HG03342 (cell line): Measurements from ENCODE around the gene SCAP.
"Not testable (repeated sequence)": the region's sequence is repeated elsewhere in the genome, so short reads cannot be mapped to it uniquely, and the experiment has no call there.

Experiments used
- ATAC-seq: cut with Tn5 transposase; IDR thresholded peaks from one replicate; pipeline ENCODE4 v1.9.1; 2021; ENCODE audit warnings: mild to moderate bottlenecking, moderate library complexity; ENCODE audit not compliant: unreplicated experiment

Gene SCAP

DNA sequence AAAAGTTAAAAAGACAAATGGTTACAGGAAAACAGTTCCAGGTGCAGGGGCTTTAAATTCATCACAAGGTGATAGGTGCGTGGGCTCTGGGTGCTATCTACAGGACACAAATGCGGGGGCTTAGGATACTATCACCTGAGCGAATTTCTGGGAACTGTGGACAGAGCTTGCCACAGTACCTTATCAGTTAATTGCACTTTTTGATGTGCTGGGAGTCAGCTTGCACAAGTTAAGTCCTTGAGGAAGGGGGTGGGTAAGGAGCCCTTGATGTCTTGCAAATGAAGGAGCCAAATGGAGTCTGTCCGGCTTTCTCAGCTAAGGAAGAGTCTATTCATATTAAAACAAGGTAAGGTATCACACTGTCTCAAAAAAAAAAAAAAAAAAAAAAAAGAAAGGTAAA, 6.0 kb upstream of the SCAP start:
- not testable (repeated sequence) for ATAC-seq

DNA sequence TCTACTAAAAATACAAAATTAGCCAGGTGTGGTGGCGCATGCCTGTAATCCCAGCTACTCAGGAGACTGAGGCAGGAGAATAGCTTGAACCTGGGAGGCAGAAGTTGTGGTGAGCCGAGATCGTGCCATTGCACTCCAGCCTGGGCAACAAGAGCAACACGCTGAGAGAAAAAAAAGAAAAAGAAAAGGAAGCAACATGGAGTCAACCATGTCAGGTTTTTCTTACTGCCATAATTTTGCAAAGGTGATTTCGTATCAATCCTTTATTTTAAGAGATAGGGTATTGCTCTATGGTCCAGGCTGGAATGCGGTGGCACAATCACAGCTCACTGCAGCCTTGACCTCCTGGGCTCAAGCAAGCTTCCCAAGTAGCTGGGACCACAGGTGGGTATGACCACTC, 4.5 kb upstream of the SCAP start:
- ATAC-seq, result not testable (repeated sequence)

DNA sequence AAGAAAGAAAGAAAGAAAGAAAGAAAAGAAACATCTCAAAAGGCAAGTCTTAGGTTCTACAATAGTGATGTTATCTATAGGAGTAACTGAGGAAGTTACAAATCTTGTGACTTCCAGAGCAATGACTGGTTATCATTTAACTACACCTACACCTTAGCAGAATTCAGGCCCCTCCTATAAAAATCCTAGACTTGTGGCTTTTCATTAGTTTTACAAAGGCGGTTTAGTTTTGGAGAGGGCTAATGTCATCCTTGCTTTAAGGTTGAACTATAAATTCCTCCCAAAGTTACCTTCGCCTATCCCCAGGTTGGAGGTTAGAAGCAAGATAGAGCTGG, 4.1 kb upstream of the SCAP start:
- no peak for ATAC-seq

DNA sequence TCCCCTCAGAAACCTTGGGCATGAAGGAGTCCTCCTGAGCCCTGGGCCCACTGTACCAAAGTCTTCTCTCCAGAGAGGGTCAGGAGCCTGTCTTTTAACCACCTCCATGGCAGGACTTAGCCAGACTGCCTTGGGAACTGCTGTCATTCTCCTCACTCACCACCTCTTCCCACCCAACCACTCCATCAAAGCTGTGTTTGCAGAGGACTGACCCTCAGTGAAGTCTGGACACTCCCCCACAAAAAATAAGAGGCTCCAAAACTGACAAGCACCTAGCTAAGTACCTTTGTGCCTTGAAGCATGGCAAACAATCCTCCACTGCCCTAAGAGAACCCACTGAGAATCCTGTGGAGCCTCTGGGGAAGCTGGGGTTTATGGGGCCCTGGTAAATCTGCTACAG, 2.3 kb upstream of the SCAP start:
- no peak for ATAC-seq

- ATAC-seq, result no peak
Observed at GRCh38 chr3:47476644-47477199, 981 bp upstream of the SCAP start.

- ATAC-seq, result no peak
Observed at GRCh38 chr3:47476330-47476626, 537 bp upstream of the SCAP start.

GRCh38 chr3:47475029-47475569, 642 bp downstream of the SCAP start:
- ATAC-seq, result no peak

GRCh38 chr3:47473391-47473790, 2.4 kb downstream of the SCAP start:
- ATAC-seq, result no peak

DNA sequence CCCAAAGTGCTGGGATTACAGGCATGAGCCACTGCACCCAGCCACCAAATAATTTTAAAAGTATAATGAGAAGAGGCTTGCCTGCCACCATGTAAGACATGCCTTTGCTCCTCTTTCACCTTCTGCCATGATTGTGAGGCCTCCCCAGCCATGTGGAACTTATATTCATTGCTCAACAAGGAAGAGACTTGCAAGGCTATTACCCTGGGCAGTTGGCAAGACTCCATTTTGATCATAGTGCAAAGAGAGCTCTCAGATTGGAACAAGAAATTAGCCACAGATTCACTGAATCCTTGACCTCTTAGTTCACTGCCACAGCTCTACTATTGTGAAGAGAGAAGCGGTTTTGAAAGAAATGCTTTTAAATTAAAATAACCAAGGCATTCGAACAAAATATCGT, 6.1 kb downstream of the SCAP start:
- ATAC-seq, result no peak

DNA sequence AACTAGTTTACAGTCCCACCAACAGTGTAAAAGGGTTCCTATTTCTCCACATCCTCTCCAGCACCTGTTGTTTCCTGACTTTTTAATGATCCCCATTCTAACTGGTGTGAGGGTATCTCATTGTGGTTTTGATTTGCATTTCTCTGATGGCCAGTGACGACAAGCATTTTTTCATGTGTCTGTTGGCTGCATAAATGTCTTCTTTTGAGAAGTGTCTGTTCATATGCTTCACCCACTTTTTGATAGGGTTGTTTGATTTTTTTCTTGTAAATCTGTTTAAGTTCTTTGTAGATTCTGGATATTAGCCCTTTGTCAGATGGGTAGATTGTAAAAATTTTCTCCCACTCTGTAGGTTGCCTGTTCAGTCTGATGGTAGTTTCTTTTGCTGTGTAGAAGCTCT, 7.4 kb downstream of the SCAP start:
- not testable (repeated sequence) for ATAC-seq

DNA sequence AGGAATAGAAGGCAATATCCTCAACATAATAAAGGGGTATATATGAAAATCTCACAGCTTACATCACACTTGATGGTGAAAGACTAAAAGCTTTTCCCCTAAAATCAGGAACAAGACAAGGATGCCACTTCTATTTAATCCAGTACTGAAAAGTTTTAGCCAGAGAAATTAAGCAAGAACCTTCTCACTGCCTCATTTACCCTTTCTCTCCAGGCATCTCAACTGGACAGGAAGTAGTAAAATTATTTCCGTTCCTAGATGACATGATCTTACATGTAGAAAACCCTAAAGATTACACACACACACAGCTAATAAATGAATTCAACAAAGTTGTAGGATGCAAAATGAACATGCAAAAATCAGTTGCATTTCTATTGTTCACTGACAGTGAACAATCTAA, 11.2 kb downstream of the SCAP start:
- ATAC-seq, result no peak

DNA sequence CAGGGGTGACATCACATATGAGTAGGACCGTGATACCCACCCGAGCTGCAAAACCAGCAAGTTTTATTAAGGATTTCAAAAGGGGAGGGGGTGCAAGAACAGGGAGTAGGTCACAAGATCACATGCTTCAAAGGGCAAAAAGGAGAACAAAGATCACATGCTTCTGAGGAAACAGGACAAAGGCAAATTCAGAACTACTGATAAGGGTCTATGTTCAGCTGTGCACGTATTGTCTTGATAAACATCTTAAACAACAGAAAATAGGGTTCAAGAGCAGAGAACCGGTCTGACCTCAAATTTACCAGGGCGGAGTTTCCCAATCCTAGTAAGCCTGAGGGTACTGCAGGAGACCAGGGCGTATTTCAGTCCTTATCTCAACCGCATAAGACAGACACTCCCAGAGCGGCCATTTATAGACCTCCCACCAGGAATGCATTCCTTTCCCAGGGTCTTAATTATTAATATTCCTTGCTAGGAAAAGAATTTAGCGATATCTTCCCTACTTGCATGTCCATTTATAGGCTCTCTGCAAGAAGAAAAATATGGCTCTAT, 16.1 kb downstream of the SCAP start:
- ATAC-seq, result not testable (repeated sequence)

GRCh38 chr3:47456984-47457383, 18.8 kb downstream of the SCAP start:
- ATAC-seq, result no peak

DNA sequence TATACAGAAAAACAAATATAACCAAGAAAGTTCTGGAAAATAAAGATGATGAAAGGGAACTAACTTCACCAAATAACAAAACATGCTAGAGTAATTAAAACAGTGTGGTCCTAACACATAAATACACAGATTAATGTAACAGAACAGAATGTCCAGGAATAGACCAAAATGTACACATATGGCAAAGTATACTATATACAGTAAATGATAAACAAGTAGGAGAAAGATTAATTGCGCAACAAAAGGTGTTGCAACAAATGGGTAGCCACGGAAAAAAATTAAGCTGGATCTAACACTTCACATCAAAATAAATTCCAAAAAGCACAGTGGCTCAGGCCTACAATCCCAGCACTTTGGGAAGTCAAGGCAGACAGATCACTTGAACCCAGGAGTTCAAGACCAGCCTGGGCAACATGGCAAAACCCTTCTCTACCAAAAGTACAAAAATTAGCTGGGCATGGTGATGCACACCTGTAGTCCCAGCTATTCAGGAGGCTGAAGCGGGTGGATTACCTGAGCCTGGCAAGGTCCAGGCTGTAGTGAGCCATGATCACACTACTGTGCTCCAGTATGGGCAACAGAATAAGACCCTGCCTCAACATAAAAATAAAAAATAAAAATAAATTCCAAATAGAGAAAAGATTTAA, 19.8 kb downstream of the SCAP start:
- no peak for ATAC-seq

GRCh38 chr3:47452453-47453215, 23.1 kb downstream of the SCAP start:
- ATAC-seq, result no peak

DNA sequence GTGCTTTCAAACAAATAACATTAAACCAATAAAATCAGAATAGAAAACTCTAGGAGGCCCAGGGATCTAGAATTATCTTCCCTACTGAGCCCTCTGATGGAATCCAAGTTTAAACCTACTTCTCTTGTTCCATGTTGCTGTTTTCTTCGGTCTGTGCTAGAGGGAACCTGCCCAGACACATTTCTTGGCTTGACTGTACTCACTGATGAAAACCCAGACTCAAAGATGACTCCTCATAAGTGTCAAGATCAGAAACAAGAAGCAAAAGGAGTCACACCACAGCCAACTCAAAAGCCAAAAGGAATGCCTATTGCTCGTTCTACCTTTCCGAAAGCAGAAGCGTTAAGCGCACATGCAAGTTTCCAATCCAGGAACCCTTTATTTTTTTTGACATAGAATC, 31.6 kb downstream of the SCAP start:
- ATAC-seq, result no peak

DNA sequence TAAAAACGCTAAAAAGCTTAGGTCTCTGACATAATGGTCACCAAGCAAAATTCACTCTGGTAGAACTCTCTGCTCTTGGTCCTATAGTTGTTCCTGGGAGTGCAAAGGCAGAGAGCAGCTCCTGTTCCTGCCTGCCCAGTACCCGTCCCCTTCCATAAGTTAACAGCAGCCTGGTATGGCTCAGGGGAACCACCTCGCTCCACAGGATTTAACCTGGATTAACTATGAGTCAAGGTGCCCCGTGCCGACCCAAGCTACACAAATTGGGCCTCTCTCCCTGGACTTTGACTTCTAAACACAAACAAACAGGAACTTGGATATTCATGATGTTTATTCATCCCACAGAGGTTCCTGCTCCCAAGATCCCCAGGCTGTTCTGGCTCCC, 32.1 kb downstream of the SCAP start:
- ATAC-seq, result no peak

DNA sequence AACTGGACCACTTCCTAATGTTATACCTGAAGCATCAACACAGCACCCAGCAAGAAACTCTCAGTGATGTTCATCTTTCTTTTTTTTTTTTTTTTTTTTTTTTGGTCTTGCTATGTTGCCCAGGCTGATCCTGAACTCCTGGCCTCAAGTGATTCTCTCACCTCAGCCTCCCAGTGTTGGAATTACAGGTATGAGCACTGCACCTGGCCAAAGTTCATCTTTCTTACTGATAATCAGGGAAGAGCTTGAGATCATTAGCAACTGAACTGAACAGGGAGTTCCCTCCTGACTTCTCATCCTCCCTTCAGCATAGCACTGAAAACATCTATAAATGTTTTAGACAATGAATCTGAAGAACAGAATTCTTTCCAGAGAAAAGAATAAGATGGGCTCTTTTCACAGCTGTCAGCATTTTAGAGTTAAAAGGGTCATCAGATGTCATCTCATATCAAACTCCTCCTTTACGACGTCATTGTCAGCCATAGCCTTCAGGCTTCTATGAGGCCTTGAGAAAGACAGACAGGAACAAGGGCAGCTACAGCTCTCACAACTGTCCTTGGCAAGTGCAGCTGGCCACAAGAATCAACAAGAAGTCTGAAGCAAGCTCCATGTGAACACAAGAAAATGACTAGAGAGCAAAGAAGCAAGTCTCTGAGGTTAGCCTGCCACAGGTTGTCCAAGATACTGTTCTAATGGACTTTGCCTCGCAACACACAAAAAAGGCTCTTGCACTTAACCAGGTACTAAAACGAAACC, 33.8 kb downstream of the SCAP start:
- no peak for ATAC-seq

DNA sequence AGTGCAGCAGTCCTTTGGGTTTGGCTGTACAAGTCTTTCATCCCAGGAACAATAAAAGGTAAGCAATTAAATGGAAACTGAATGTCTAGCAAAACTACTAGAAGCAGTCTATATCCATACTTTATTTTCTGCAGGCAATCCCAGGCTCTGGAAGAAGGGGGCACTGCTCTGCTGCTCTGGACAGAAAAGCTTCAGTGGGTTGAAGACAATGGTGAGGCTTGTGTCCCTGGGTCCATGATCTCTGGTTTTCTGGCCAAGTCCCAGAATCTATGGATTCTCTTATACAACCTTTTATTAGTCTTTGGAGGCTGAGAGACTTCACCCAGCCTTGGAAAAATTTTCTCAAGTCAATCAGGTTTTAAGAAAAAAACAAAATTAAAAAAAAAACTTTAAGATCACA, 35.6 kb downstream of the SCAP start:
- no peak for ATAC-seq

- ATAC-seq, result no peak
Observed at GRCh38 chr3:47436180-47436579, 39.6 kb downstream of the SCAP start.

GRCh38 chr3:47434849-47435248, 40.9 kb downstream of the SCAP start:
- ATAC-seq, result no peak
